Measurements from ENCODE around the gene RSPO3.
"Not testable (repeated sequence)": the region's sequence is repeated elsewhere in the genome, so short reads cannot be mapped to it uniquely, and the experiment has no call there.

DNA sequence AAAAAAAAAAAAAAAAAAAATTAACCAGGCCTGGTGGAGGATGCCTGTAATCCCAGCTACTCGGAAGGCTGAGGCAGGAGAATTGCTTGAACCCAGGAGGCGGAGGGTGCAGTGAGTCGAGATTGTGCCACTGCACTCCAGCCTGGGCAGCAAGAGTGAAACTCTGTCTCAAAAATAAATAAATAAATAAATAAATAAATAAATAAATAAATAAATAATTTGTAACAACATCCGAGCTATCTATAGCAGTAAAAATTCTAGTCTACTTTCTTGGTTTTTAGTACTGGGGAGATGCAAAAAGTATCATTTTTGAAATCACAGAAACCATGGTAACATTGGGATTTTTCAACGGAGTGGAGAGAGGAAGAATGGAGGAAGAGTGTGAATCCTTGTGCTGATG, 21.0 kb upstream of the RSPO3 start:
- TF ChIP-seq, protein P1, sequence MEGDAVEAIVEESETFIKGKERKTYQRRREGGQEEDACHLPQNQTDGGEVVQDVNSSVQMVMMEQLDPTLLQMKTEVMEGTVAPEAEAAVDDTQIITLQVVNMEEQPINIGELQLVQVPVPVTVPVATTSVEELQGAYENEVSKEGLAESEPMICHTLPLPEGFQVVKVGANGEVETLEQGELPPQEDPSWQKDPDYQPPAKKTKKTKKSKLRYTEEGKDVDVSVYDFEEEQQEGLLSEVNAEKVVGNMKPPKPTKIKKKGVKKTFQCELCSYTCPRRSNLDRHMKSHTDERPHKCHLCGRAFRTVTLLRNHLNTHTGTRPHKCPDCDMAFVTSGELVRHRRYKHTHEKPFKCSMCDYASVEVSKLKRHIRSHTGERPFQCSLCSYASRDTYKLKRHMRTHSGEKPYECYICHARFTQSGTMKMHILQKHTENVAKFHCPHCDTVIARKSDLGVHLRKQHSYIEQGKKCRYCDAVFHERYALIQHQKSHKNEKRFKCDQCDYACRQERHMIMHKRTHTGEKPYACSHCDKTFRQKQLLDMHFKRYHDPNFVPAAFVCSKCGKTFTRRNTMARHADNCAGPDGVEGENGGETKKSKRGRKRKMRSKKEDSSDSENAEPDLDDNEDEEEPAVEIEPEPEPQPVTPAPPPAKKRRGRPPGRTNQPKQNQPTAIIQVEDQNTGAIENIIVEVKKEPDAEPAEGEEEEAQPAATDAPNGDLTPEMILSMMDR (conservative IDR thresholded peaks at IDR 0.05; ENCODE audit: low read length), result not testable (repeated sequence)
- not testable (repeated sequence) for TF ChIP-seq EZH2phosphoT487 (IDR thresholded peaks at IDR 0.05; ENCODE audit: borderline replicate concordance, low read depth, low read length)
